Liver (tissue), 3 donors: Measurements from ENCODE around the gene ALDH1A2.

Experiments used
- EGR1 ChIP-seq, 2 donors: IDR thresholded peaks; 2 replicates each; pipeline ENCODE4 v1.6.1; 2016 to 2018; ENCODE audit warnings: antibody characterized with exemption in 2 of 2, low read depth in 2 of 2
- HNF4G ChIP-seq: IDR thresholded peaks from 2 replicates; pipeline ENCODE4 v1.6.1; 2016; ENCODE audit warnings: antibody characterized with exemption
- JUND ChIP-seq, 2 donors: IDR thresholded peaks; 2 replicates each; pipeline ENCODE4 v1.6.1; 2016; ENCODE audit warnings: antibody characterized with exemption in 2 of 2
- RAD21 ChIP-seq, 2 donors: IDR thresholded peaks; 2 replicates each; pipeline ENCODE4 v1.6.1; 2016; ENCODE audit warnings: antibody characterized with exemption in 2 of 2, mild to moderate bottlenecking in 2 of 2
- SP1 ChIP-seq: IDR thresholded peaks from 2 replicates; pipeline ENCODE4 v1.6.1; 2018; ENCODE audit warnings: antibody characterized with exemption, mild to moderate bottlenecking
- TAF1 ChIP-seq: conservative IDR thresholded peaks from 2 replicates; pipeline ENCODE4 v1.6.1; 2016; ENCODE audit warnings: antibody characterized with exemption, mild to moderate bottlenecking
- YY1 ChIP-seq: IDR thresholded peaks from 2 replicates; pipeline ENCODE4 v1.6.1; 2016; ENCODE audit warnings: antibody characterized with exemption, mild to moderate bottlenecking
- TF ChIP-seq, protein P1 (sequence below): fragments of 150-350 bp; IDR thresholded peaks from 2 replicates; pipeline ENCODE4 v1.5.1; 2017; ENCODE audit warnings: improper control_type of control experiment, low read depth, low read length; ENCODE audit not compliant: missing input control
- TF ChIP-seq, protein P2 (sequence below): IDR thresholded peaks from 2 replicates; pipeline ENCODE4 v1.6.1; 2016; ENCODE audit warnings: antibody characterized with exemption
- TF ChIP-seq, protein P3 (sequence below): IDR thresholded peaks from 2 replicates; pipeline ENCODE4 v1.6.1; 2016; ENCODE audit warnings: antibody characterized with exemption, mild to moderate bottlenecking
- TF ChIP-seq, protein P4 (sequence below): IDR thresholded peaks from 2 replicates; pipeline ENCODE4 v1.6.1; 2016; ENCODE audit warnings: antibody characterized with exemption
- TF ChIP-seq, protein P5 (sequence below): IDR thresholded peaks from 2 replicates; pipeline ENCODE4 v1.6.1; 2016; ENCODE audit warnings: antibody characterized with exemption
- donor health status: healthy.
- donor health status: healthy.

DNA sequence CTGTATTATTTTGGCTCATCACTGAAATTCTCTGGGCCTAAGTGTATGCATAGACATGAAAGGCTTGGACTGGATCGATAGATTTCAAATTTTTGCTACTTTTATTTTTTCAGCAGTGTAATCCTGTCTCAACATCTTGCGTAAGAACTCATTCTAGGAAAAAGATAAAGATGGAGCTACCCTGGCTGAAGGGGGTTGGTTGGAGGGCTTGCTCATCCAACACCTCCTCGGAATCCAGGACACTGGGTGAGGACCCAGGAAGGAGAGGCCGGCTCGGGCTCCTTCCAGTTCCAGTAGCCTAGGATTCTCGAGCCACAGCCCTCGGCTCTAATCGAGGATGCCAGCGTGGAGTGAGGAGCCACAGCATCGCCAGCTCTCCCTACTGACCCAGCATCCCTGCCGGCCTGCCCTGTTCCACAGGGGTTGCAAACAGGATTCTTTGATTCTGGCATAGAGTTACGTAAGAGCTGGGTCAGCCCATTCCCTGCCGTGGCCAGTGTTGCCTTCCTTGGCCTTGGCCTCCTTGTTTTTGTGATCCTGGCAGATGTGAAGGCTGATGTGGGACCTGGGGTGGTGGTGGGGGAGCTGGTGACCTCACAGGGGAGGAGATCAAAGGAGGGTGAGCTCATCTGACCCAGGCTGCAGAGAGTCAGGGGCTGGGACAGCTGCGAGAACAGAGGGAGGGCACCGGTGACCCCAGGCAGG lies 149.5 kb downstream of the ALDH1A2 start:
- TF ChIP-seq, protein P1, sequence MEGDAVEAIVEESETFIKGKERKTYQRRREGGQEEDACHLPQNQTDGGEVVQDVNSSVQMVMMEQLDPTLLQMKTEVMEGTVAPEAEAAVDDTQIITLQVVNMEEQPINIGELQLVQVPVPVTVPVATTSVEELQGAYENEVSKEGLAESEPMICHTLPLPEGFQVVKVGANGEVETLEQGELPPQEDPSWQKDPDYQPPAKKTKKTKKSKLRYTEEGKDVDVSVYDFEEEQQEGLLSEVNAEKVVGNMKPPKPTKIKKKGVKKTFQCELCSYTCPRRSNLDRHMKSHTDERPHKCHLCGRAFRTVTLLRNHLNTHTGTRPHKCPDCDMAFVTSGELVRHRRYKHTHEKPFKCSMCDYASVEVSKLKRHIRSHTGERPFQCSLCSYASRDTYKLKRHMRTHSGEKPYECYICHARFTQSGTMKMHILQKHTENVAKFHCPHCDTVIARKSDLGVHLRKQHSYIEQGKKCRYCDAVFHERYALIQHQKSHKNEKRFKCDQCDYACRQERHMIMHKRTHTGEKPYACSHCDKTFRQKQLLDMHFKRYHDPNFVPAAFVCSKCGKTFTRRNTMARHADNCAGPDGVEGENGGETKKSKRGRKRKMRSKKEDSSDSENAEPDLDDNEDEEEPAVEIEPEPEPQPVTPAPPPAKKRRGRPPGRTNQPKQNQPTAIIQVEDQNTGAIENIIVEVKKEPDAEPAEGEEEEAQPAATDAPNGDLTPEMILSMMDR: no peak
- TF ChIP-seq, protein P2, sequence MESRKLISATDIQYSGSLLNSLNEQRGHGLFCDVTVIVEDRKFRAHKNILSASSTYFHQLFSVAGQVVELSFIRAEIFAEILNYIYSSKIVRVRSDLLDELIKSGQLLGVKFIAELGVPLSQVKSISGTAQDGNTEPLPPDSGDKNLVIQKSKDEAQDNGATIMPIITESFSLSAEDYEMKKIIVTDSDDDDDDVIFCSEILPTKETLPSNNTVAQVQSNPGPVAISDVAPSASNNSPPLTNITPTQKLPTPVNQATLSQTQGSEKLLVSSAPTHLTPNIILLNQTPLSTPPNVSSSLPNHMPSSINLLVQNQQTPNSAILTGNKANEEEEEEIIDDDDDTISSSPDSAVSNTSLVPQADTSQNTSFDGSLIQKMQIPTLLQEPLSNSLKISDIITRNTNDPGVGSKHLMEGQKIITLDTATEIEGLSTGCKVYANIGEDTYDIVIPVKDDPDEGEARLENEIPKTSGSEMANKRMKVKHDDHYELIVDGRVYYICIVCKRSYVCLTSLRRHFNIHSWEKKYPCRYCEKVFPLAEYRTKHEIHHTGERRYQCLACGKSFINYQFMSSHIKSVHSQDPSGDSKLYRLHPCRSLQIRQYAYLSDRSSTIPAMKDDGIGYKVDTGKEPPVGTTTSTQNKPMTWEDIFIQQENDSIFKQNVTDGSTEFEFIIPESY: no peak
- TF ChIP-seq, protein P3, sequence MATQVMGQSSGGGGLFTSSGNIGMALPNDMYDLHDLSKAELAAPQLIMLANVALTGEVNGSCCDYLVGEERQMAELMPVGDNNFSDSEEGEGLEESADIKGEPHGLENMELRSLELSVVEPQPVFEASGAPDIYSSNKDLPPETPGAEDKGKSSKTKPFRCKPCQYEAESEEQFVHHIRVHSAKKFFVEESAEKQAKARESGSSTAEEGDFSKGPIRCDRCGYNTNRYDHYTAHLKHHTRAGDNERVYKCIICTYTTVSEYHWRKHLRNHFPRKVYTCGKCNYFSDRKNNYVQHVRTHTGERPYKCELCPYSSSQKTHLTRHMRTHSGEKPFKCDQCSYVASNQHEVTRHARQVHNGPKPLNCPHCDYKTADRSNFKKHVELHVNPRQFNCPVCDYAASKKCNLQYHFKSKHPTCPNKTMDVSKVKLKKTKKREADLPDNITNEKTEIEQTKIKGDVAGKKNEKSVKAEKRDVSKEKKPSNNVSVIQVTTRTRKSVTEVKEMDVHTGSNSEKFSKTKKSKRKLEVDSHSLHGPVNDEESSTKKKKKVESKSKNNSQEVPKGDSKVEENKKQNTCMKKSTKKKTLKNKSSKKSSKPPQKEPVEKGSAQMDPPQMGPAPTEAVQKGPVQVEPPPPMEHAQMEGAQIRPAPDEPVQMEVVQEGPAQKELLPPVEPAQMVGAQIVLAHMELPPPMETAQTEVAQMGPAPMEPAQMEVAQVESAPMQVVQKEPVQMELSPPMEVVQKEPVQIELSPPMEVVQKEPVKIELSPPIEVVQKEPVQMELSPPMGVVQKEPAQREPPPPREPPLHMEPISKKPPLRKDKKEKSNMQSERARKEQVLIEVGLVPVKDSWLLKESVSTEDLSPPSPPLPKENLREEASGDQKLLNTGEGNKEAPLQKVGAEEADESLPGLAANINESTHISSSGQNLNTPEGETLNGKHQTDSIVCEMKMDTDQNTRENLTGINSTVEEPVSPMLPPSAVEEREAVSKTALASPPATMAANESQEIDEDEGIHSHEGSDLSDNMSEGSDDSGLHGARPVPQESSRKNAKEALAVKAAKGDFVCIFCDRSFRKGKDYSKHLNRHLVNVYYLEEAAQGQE: no peak
- TF ChIP-seq RAD21 (IDR thresholded peaks at IDR 0.05) (no peak), SP1 (no peak), TAF1 (no peak), JUND (IDR thresholded peaks at IDR 0.05) (no peak), HNF4G (no peak), EGR1 (IDR thresholded peaks at IDR 0.05; ENCODE audit: low read depth in 2 of 2) (no peak), YY1 (no peak)
- TF ChIP-seq, protein P4, sequence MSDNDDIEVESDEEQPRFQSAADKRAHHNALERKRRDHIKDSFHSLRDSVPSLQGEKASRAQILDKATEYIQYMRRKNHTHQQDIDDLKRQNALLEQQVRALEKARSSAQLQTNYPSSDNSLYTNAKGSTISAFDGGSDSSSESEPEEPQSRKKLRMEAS: no peak
- TF ChIP-seq, protein P5, sequence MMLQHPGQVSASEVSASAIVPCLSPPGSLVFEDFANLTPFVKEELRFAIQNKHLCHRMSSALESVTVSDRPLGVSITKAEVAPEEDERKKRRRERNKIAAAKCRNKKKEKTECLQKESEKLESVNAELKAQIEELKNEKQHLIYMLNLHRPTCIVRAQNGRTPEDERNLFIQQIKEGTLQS: no peak
